Measurements from ENCODE around the gene ACVR1C. TPM values are rescaled to one million over a fixed set of nuclear protein-coding genes. Genes with fewer than 3 reads are reported as not detected.
"Not testable (repeated sequence)": the region's sequence is repeated elsewhere in the genome, so short reads cannot be mapped to it uniquely, and the experiment has no call there.

ACVR1C gene
- total and polyA plus RNA-seq, 4 donors = 0.03 to 1.1 (median 0.33) TPM; not detected in 1

- H3K4me1 ChIP-seq (ENCODE audit: control insufficient read depth in 1 of 2, insufficient read depth in 2 of 2, low read length in 2 of 2) = no peaks in the 10 kb centered on the region
- no peak for ATAC-seq (ENCODE audit: low FRiP score)
- no peaks in the 10 kb centered on the region for H3K9me3 ChIP-seq (ENCODE audit: control insufficient read depth, low read length)
- H3K27ac ChIP-seq (ENCODE audit: low read depth in 1 of 2, low read length in 2 of 2) = no peak overlapping the region
- 81 to 82% methylated on average over 4 of the region's 4 CpGs for WGBS, 2 donors
- DNase-seq = no peak
- no peak overlapping the region for H3K4me3 ChIP-seq (ENCODE audit: low read length in 2 of 2)
- H3K27me3 ChIP-seq (ENCODE audit: control insufficient read depth in 1 of 2, insufficient read depth in 2 of 2, low read length in 1 of 2) = no peaks in the 10 kb centered on the region
- H3K36me3 ChIP-seq (ENCODE audit: control insufficient read depth in 1 of 2, insufficient read depth in 2 of 2, low read length in 1 of 2) = no peaks in the 10 kb centered on the region
- intact Hi-C loops (cut with DNase I) = no loop called here
These were observed 105.1 kb downstream of the ACVR1C start for GRCh38 chr2:157523270-157524247.

DNA sequence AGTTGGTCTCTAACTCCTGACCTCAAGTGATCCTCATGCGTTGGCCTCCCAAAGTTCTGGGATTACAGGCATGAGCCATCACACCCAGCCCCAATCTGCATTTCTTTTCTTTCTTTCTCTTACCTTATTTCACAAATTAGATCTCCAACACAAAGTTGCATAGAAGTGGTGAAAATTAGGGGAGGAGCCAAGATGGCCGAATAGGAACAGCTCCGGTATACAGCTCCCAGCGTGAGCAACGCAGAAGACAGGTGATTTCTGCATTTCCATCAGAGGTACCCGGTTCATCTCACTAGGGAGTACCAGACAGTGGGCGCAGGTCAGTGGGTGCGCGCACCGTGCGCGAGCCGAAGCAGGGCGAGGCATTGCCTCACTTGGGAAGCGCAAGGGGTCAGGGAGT lies 113.7 kb downstream of the ACVR1C start:
- H3K36me3 ChIP-seq (ENCODE audit: control insufficient read depth in 1 of 2, insufficient read depth in 2 of 2, low read length in 1 of 2); H3K4me1 ChIP-seq (ENCODE audit: control insufficient read depth in 1 of 2, insufficient read depth in 2 of 2, low read length in 2 of 2); H3K4me3 ChIP-seq (ENCODE audit: low read length in 2 of 2); ATAC-seq (ENCODE audit: low FRiP score); H3K27me3 ChIP-seq (ENCODE audit: control insufficient read depth in 1 of 2, insufficient read depth in 2 of 2, low read length in 1 of 2); intact Hi-C loops (cut with DNase I); H3K27ac ChIP-seq (ENCODE audit: low read depth in 1 of 2, low read length in 2 of 2); DNase-seq; H3K9me3 ChIP-seq (ENCODE audit: control insufficient read depth, low read length): not testable (repeated sequence)
- 95 to 98% methylated on average over 10 to 15 of the region's 15 CpGs for WGBS, 2 donors

- ATAC-seq (ENCODE audit: low FRiP score) = no peak
- no peaks in the 10 kb centered on the region for H3K36me3 ChIP-seq (ENCODE audit: control insufficient read depth in 1 of 2, insufficient read depth in 2 of 2, low read length in 1 of 2)
- WGBS, 2 donors = 46 to 55% methylated on average over 2 of the region's 2 CpGs
- intact Hi-C loops (cut with DNase I) = no loop called here
- no peak overlapping the region for H3K4me3 ChIP-seq (ENCODE audit: low read length in 2 of 2)
- DNase-seq = no peak
- no peak overlapping the region for H3K27ac ChIP-seq (ENCODE audit: low read depth in 1 of 2, low read length in 2 of 2)
- H3K9me3 ChIP-seq (ENCODE audit: control insufficient read depth, low read length) = peaks cover 2% of the 10 kb centered on the region
- H3K4me1 ChIP-seq (ENCODE audit: control insufficient read depth in 1 of 2, insufficient read depth in 2 of 2, low read length in 2 of 2) = no peaks in the 10 kb centered on the region
- H3K27me3 ChIP-seq (ENCODE audit: control insufficient read depth in 1 of 2, insufficient read depth in 2 of 2, low read length in 1 of 2) = peaks cover 0 to 2% of the 10 kb centered on the region in 2 donors
These were observed 118.9 kb downstream of the ACVR1C start for GRCh38 chr2:157509744-157510143.

- intact Hi-C loops (cut with DNase I) = no loop called here
- ATAC-seq (ENCODE audit: low FRiP score) (no peak), DNase-seq (no peak)
- Histone ChIP-seq H3K9me3 (ENCODE audit: control insufficient read depth, low read length) (peaks cover 3% of the 10 kb centered on the region), H3K36me3 (ENCODE audit: control insufficient read depth in 1 of 2, insufficient read depth in 2 of 2, low read length in 1 of 2) (no peaks in the 10 kb centered on the region), H3K27ac (ENCODE audit: low read depth in 1 of 2, low read length in 2 of 2) (no peak overlapping the region), H3K27me3 (ENCODE audit: control insufficient read depth in 1 of 2, insufficient read depth in 2 of 2, low read length in 1 of 2) (peaks cover 0 to 2% of the 10 kb centered on the region in 2 donors), H3K4me1 (ENCODE audit: control insufficient read depth in 1 of 2, insufficient read depth in 2 of 2, low read length in 2 of 2) (no peaks in the 10 kb centered on the region), H3K4me3 (ENCODE audit: low read length in 2 of 2) (no peak overlapping the region)
- 84% methylated on average over 3 of the region's 3 CpGs for WGBS, 2 donors
These were observed 120.0 kb downstream of the ACVR1C start for GRCh38 chr2:157508676-157509075.

DNA sequence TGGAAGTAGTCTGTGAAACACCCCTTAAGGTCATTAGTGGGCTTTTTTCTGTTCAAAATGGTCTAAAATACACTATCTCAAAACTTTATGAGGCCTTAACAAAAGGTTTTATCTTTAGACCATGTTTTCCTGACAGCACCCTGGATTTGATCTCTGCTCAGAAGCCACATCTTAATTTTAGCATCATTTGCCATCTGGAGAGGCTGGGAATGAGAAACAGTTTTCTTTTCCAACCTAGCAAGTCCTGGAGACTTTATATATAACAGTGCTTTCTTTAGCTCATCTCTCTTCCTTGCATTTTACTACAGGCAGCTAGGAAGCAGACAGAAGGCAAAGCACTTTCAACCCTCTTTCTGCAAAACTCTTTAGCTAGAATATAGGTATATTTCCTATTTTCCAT lies 122.1 kb downstream of the ACVR1C start:
- no peak for DNase-seq
- intact Hi-C loops (cut with DNase I) = no loop called here
- H3K4me1 ChIP-seq (ENCODE audit: control insufficient read depth in 1 of 2, insufficient read depth in 2 of 2, low read length in 2 of 2) = no peaks in the 10 kb centered on the region
- no peak overlapping the region for H3K27ac ChIP-seq (ENCODE audit: low read depth in 1 of 2, low read length in 2 of 2)
- H3K4me3 ChIP-seq (ENCODE audit: low read length in 2 of 2) = no peak overlapping the region
- no peak for ATAC-seq (ENCODE audit: low FRiP score)
- H3K36me3 ChIP-seq (ENCODE audit: control insufficient read depth in 1 of 2, insufficient read depth in 2 of 2, low read length in 1 of 2) = no peaks in the 10 kb centered on the region
- H3K27me3 ChIP-seq (ENCODE audit: control insufficient read depth in 1 of 2, insufficient read depth in 2 of 2, low read length in 1 of 2) = peaks cover 0 to 2% of the 10 kb centered on the region in 2 donors
- peaks cover 3% of the 10 kb centered on the region for H3K9me3 ChIP-seq (ENCODE audit: control insufficient read depth, low read length)

DNA sequence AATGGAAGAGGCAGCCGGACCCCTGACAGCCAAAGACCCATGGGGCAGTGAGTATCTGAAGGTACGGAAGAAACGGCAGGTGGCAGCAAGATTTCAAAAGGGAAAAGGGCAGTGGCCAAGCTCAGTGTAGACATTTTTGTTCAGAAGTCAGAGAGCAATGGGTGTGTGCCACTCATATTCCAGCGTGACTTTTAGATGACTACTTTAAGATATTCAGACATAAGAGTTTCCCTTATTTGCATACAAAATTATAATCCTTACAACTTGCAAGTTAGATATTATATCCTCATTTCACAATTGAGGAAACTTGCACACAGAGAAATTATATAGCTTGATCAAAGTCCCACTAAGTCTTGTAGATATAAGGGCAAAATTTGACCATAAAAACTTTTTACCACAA lies 124.0 kb downstream of the ACVR1C start:
- no peak for ATAC-seq (ENCODE audit: low FRiP score)
- no peak for DNase-seq
- intact Hi-C loops (cut with DNase I) = no loop called here
- Histone ChIP-seq H3K9me3 (ENCODE audit: control insufficient read depth, low read length) (peaks cover 3% of the 10 kb centered on the region), H3K27me3 (ENCODE audit: control insufficient read depth in 1 of 2, insufficient read depth in 2 of 2, low read length in 1 of 2) (peaks cover 0 to 2% of the 10 kb centered on the region in 2 donors), H3K36me3 (ENCODE audit: control insufficient read depth in 1 of 2, insufficient read depth in 2 of 2, low read length in 1 of 2) (no peaks in the 10 kb centered on the region), H3K4me1 (ENCODE audit: control insufficient read depth in 1 of 2, insufficient read depth in 2 of 2, low read length in 2 of 2) (no peaks in the 10 kb centered on the region), H3K27ac (ENCODE audit: low read depth in 1 of 2, low read length in 2 of 2) (no peak overlapping the region), H3K4me3 (ENCODE audit: low read length in 2 of 2) (no peak overlapping the region)
- WGBS, 2 donors = 89 to 92% methylated on average over 4 of the region's 4 CpGs

DNA sequence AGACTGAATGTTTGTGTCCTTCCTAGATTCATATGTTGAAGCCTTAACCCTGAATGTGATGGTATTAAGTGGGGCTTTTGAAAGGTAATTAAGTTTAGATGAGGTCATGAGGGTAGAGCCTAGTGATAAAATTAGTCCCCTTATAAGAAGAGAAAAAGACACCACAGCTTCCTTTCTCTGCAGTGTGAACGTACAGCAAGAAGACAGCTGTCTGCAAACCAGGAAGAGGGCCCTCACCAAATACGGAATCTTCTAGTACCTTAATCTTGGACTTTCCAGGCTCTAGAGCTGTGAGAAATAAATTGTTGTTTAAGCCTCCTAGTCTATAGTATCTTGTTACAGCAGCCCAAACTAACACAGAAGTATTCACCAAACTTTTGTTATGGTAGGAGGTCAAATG lies 127.6 kb downstream of the ACVR1C start:
- WGBS, 2 donors = 68% methylated on average over 2 of the region's 2 CpGs
- Histone ChIP-seq H3K9me3 (ENCODE audit: control insufficient read depth, low read length) (peaks cover 3% of the 10 kb centered on the region), H3K4me1 (ENCODE audit: control insufficient read depth in 1 of 2, insufficient read depth in 2 of 2, low read length in 2 of 2) (no peaks in the 10 kb centered on the region), H3K36me3 (ENCODE audit: control insufficient read depth in 1 of 2, insufficient read depth in 2 of 2, low read length in 1 of 2) (no peaks in the 10 kb centered on the region), H3K27me3 (ENCODE audit: control insufficient read depth in 1 of 2, insufficient read depth in 2 of 2, low read length in 1 of 2) (no peaks in the 10 kb centered on the region), H3K4me3 (ENCODE audit: low read length in 2 of 2) (no peak overlapping the region), H3K27ac (ENCODE audit: low read depth in 1 of 2, low read length in 2 of 2) (no peak overlapping the region)
- no peak for ATAC-seq (ENCODE audit: low FRiP score)
- DNase-seq = no peak
- intact Hi-C loops (cut with DNase I) = no loop called here

- Histone ChIP-seq H3K27me3 (ENCODE audit: control insufficient read depth in 1 of 2, insufficient read depth in 2 of 2, low read length in 1 of 2) (no peaks in the 10 kb centered on the region), H3K4me1 (ENCODE audit: control insufficient read depth in 1 of 2, insufficient read depth in 2 of 2, low read length in 2 of 2) (no peaks in the 10 kb centered on the region), H3K27ac (ENCODE audit: low read depth in 1 of 2, low read length in 2 of 2) (no peak overlapping the region), H3K9me3 (ENCODE audit: control insufficient read depth, low read length) (peaks cover 2% of the 10 kb centered on the region), H3K4me3 (ENCODE audit: low read length in 2 of 2) (no peak overlapping the region), H3K36me3 (ENCODE audit: control insufficient read depth in 1 of 2, insufficient read depth in 2 of 2, low read length in 1 of 2) (no peaks in the 10 kb centered on the region)
- WGBS, 2 donors = 71 to 79% methylated on average over 1 of the region's 1 CpG
- no peak for ATAC-seq (ENCODE audit: low FRiP score)
- no peak for DNase-seq
- intact Hi-C loops (cut with DNase I) = no loop called here
These were observed 128.3 kb downstream of the ACVR1C start for GRCh38 chr2:157500334-157500733.

DNA sequence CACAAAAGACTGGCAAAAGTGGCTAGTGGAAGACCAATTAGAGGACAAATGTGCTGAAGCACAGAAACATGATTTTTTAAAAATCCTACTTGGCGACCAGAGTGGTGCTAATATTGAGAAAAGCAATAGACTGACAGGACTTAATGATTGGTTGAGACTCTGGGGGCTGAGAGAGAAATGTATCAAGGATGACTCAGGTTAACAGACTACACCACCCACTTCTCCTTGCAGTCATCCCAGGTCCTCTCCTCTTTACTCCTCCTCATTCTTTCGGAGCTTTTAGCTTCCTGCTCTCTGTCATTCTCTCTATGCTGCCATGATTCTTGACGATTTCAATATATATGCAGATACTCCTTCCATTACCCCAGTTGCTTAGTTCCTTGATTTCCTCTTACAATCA lies 130.2 kb downstream of the ACVR1C start:
- ATAC-seq (ENCODE audit: low FRiP score) (no peak), DNase-seq (no peak)
- no peaks in the 10 kb centered on the region for H3K9me3 ChIP-seq (ENCODE audit: control insufficient read depth, low read length)
- no peaks in the 10 kb centered on the region for H3K4me1 ChIP-seq (ENCODE audit: control insufficient read depth in 1 of 2, insufficient read depth in 2 of 2, low read length in 2 of 2)
- 82 to 88% methylated on average over 3 of the region's 3 CpGs for WGBS, 2 donors
- H3K27me3 ChIP-seq (ENCODE audit: control insufficient read depth in 1 of 2, insufficient read depth in 2 of 2, low read length in 1 of 2) = no peaks in the 10 kb centered on the region
- no peaks in the 10 kb centered on the region for H3K36me3 ChIP-seq (ENCODE audit: control insufficient read depth in 1 of 2, insufficient read depth in 2 of 2, low read length in 1 of 2)
- H3K27ac ChIP-seq (ENCODE audit: low read depth in 1 of 2, low read length in 2 of 2) = no peak overlapping the region
- no peak overlapping the region for H3K4me3 ChIP-seq (ENCODE audit: low read length in 2 of 2)
- intact Hi-C loops (cut with DNase I) = loop anchor here (5.0 to 10.0 kb wide), 3 partner anchors 174 to 514 kb away; partner anchors contain the start of gene ERMN (in 1 of the 2)
